Measurements from ENCODE around the gene TMSB10.

DNA sequence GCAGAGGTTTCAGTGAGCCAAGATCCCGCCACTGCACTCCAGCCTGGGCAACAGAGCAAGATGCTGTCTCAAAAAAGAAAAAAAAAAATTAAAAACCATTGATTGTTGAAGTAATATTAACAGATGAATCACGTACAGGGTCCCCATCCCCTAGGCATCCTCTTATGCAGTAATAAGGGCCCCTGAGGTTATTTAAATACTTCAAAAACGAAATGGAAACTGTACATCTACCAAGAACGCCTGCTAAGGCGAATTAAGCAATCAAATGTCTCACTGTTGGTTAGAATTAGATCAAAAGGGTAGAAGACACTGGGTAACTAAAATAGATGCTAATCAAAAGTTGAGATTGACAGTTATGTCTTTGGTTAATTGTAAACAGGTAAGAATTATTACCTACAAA is 32.1 kb upstream of the TMSB10 start:
- TF ChIP-seq, protein P1, sequence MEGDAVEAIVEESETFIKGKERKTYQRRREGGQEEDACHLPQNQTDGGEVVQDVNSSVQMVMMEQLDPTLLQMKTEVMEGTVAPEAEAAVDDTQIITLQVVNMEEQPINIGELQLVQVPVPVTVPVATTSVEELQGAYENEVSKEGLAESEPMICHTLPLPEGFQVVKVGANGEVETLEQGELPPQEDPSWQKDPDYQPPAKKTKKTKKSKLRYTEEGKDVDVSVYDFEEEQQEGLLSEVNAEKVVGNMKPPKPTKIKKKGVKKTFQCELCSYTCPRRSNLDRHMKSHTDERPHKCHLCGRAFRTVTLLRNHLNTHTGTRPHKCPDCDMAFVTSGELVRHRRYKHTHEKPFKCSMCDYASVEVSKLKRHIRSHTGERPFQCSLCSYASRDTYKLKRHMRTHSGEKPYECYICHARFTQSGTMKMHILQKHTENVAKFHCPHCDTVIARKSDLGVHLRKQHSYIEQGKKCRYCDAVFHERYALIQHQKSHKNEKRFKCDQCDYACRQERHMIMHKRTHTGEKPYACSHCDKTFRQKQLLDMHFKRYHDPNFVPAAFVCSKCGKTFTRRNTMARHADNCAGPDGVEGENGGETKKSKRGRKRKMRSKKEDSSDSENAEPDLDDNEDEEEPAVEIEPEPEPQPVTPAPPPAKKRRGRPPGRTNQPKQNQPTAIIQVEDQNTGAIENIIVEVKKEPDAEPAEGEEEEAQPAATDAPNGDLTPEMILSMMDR (IDR thresholded peaks at IDR 0.05) = no peak
- TF ChIP-seq EZH2 (IDR thresholded peaks at IDR 0.05; ENCODE audit: borderline replicate concordance, insufficient read depth, low read depth, low read length, poor library complexity, severe bottlenecking) = no peak

Measured in B cell (primary cell).